Midbrain (tissue), 1 donor: ENCODE results near the gene RIT1.

Experiments used
- DNase-seq: peaks from one replicate; lab custom pipeline; 2025; lab: John Stamatoyannopoulos, UW

The RIT1 gene

GRCh38 chr1:155890251-155890650 is 20.9 kb downstream of the RIT1 start:
- DNase-seq = no peak

GRCh38 chr1:155889566-155889965 is 21.6 kb downstream of the RIT1 start:
- DNase-seq = no peak

GRCh38 chr1:155888481-155888880 is 22.7 kb downstream of the RIT1 start:
- no peak for DNase-seq

GRCh38 chr1:155884982-155885381 is 26.2 kb downstream of the RIT1 start:
- no peak for DNase-seq

GRCh38 chr1:155884031-155884960 is 26.9 kb downstream of the RIT1 start:
- DNase-seq = peak; percentile 24

- DNase-seq = no peak
Observed at GRCh38 chr1:155882766-155883165, 28.4 kb downstream of the RIT1 start.

- DNase-seq = no peak
Observed at GRCh38 chr1:155882235-155882634, 28.9 kb downstream of the RIT1 start.

- DNase-seq = no peak
Observed at GRCh38 chr1:155880950-155881349, 30.2 kb downstream of the RIT1 start.

GRCh38 chr1:155880251-155880650 is 30.9 kb downstream of the RIT1 start:
- DNase-seq = no peak

GRCh38 chr1:155877945-155878344 is 33.2 kb downstream of the RIT1 start:
- DNase-seq = no peak

GRCh38 chr1:155873860-155874259 is 37.3 kb downstream of the RIT1 start:
- no peak for DNase-seq

GRCh38 chr1:155872527-155872926 is 38.6 kb downstream of the RIT1 start:
- DNase-seq = peak; percentile 67

- DNase-seq = peak; percentile 94
Observed at GRCh38 chr1:155871390-155871789, 39.8 kb downstream of the RIT1 start.

GRCh38 chr1:155867766-155868165 is 43.4 kb downstream of the RIT1 start:
- DNase-seq = no peak

- no peak for DNase-seq
Observed at GRCh38 chr1:155864393-155864792, 46.8 kb downstream of the RIT1 start.

- no peak for DNase-seq
Observed at GRCh38 chr1:155861896-155862295, 49.3 kb downstream of the RIT1 start.

GRCh38 chr1:155860970-155861510 is 50.1 kb downstream of the RIT1 start:
- DNase-seq = peak; percentile 69

- peak; percentile 95 for DNase-seq
Observed at GRCh38 chr1:155859881-155860871, 51.0 kb downstream of the RIT1 start.

GRCh38 chr1:155859234-155859829 is 51.8 kb downstream of the RIT1 start, which contains the start of gene SYT11:
TSS of gene SYT11 (plus strand) at chr1:155859567. CDS start at chr1:155859762, 195 bp downstream.
- DNase-seq = peak; percentile 98

- no peak for DNase-seq
Observed at GRCh38 chr1:155858800-155859233, 52.3 kb downstream of the RIT1 start.
